OCI-LY7 (cell line): ENCODE results near the gene LRRC4C.

Experiments used
- CTCF ChIP-seq: fragments of 200-600 bp; sonication (generic); conservative IDR thresholded peaks from 2 replicates; pipeline ENCODE4 v1.5.1; 2014; ENCODE audit warnings: mild to moderate bottlenecking, antibody characterized with exemption, low read length, moderate library complexity, mixed read lengths
- EZH2phosphoT487 ChIP-seq: fragments of 200-600 bp; sonication (generic); IDR thresholded peaks from 2 replicates; pipeline ENCODE4 v1.6.1; 2018; ENCODE audit warnings: low read depth, borderline replicate concordance, mild to moderate bottlenecking, mixed run types, antibody characterized with exemption, low read length, moderate library complexity, mixed read lengths

DNA sequence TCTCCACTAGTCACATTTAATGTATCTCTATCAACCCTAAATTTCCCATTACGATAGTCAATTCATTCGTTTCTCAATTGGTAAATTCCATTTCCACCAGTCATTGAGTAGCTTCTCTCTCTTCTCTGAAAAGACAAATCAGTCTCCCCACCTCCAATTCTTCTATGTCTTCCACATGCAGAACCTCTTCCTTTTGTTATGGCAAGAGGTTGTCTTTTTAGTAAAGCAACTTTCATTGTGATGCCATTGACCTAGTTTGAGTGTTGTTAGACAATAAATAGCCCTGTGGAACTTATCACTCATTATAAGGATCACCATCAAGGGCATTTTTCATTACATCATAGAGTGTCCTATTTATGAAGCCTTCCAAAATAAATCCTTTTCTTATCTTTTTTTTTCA lies 340.9 kb downstream of the LRRC4C start:
- TF ChIP-seq CTCF: no peak
- no peak for TF ChIP-seq EZH2phosphoT487
